B cell (primary cell): ENCODE results near the gene RMND1. TPM values are rescaled to one million over a fixed set of nuclear protein-coding genes. Genes with fewer than 3 reads are reported as not detected.

Experiments used
- ATAC-seq: fragments of 200-7000 bp; cut with Tn5 transposase; one replicate; pipeline ENCODE4 v1.10.0; 2021; ENCODE audit warnings: low read depth, mild to moderate bottlenecking, moderate number of reproducible peaks, moderate library complexity
- CTCF ChIA-PET: fragments of 350-600 bp; sonication (Branson Sonifier 250); formaldehyde crosslinking; loops from one replicate; lab custom pipeline; 2021; ENCODE audit warnings: antibody characterized with exemption, inconsistent platforms; lab: Charles Lee
- POLR2A ChIA-PET: fragments of 350-600 bp; sonication (Branson Sonifier 250); formaldehyde crosslinking; loops from one replicate; lab custom pipeline; 2021; ENCODE audit warnings: antibody characterized with exemption; lab: Charles Lee
- DNase-seq: peaks from one replicate; pipeline ENCODE4 v3.0.0; 2013
- H2AFZ ChIP-seq: 2 replicates; pipeline ENCODE4 v1.6.1; 2012; ENCODE audit warnings: mild to moderate bottlenecking, low read depth, low read length; ENCODE audit not compliant: insufficient read depth, poor library complexity, severe bottlenecking
- H3K27ac ChIP-seq, 2 donors: 1 replicate in 1 of 2; 2 replicates in 1 of 2; pipeline ENCODE4 v1.5.1; 2012 to 2013; ENCODE audit warnings: low read length in 2 of 2, mild to moderate bottlenecking in 2 of 2, moderate library complexity in 1 of 2
- H3K27me3 ChIP-seq, 4 experiments: fragments of 200-600 bp in 1 of 4; sonication (generic) in 1 of 4; replicated peaks in 1 of 4; 1 replicate in 2 of 4; 2 replicates in 2 of 4; pipeline versions ENCODE4 v1.6.1 to v1.7.0; 2013 to 2016; ENCODE audit warnings: low read length in 3 of 4, mild to moderate bottlenecking in 2 of 4, mixed read lengths in 1 of 4, moderate library complexity in 1 of 4; ENCODE audit not compliant: insufficient read depth in 4 of 4, control insufficient read depth in 3 of 4; ENCODE audit errors: control extremely low read depth in 1 of 4
- H3K36me3 ChIP-seq, 2 experiments: replicated peaks in 1 of 2; 1 replicate in 1 of 2; 2 replicates in 1 of 2; pipeline versions ENCODE4 v1.6.1 to v1.7.1; 2013; ENCODE audit warnings: low read length in 1 of 2; ENCODE audit not compliant: insufficient read depth in 2 of 2, control insufficient read depth in 1 of 2; ENCODE audit errors: control extremely low read depth in 1 of 2, extremely low read depth in 1 of 2
- H3K4me1 ChIP-seq, 2 donors: fragments of 200-600 bp in 1 of 2; sonication (generic) in 1 of 2; 1 replicate in 1 of 2; 2 replicates in 1 of 2; pipeline versions ENCODE4 v1.5.1 to v1.6.1; 2013 to 2017; ENCODE audit warnings: low read length in 2 of 2; ENCODE audit not compliant: control insufficient read depth in 2 of 2, insufficient read depth in 2 of 2
- H3K4me2 ChIP-seq: replicated peaks from 2 replicates; pipeline ENCODE3; 2012; ENCODE audit warnings: mild to moderate bottlenecking, low read depth, low read length; ENCODE audit not compliant: poor library complexity, severe bottlenecking
- H3K4me3 ChIP-seq, 5 experiments: fragments of 200-600 bp in 1 of 5; sonication (generic) in 1 of 5; 1 replicate in 3 of 5; 2 replicates in 2 of 5; pipeline versions ENCODE4 v1.5.1 to v1.7.0; 2011 to 2016; ENCODE audit warnings: low read length in 4 of 5, mild to moderate bottlenecking in 4 of 5, low read depth in 2 of 5, control low read depth in 1 of 5, moderate library complexity in 1 of 5; ENCODE audit not compliant: insufficient read depth in 1 of 5; ENCODE audit errors: control extremely low read depth in 1 of 5, extremely low read depth in 1 of 5
- H3K79me2 ChIP-seq: fragments of 200-600 bp; sonication (generic); one replicate; pipeline ENCODE4 v1.6.0; 2016; ENCODE audit warnings: low read length; ENCODE audit not compliant: control insufficient read depth, insufficient read depth
- H3K9ac ChIP-seq: fragments of 200-600 bp; sonication (generic); 2 replicates; pipeline ENCODE4 v1.6.1; 2017; ENCODE audit warnings: mild to moderate bottlenecking, low read length, moderate library complexity
- H3K9me3 ChIP-seq, 3 donors: one replicate each; pipeline versions ENCODE4 v1.6.1 to v1.7.1; 2013; ENCODE audit warnings: low read length in 2 of 3; ENCODE audit not compliant: control insufficient read depth in 2 of 3, insufficient read depth in 1 of 3; ENCODE audit errors: control extremely low read depth in 1 of 3
- H4K20me1 ChIP-seq: 2 replicates; pipeline ENCODE4 v1.6.0; 2012; ENCODE audit warnings: mild to moderate bottlenecking, low read length; ENCODE audit not compliant: insufficient read depth, control insufficient read depth, poor library complexity, severe bottlenecking
- H3K27ac Mint-ChIP-seq: one replicate; pipeline ENCODE4 v1.8.0; 2021; ENCODE audit warnings: mixed read lengths
- H3K27me3 Mint-ChIP-seq: one replicate; pipeline ENCODE4 v1.8.0; 2021; ENCODE audit warnings: mixed read lengths
- H3K4me1 Mint-ChIP-seq: one replicate; pipeline ENCODE4 v1.8.0; 2021; ENCODE audit warnings: mixed read lengths
- H3K4me3 Mint-ChIP-seq: one replicate; pipeline ENCODE4 v1.8.0; 2021; ENCODE audit warnings: mixed read lengths
- H3K9me3 Mint-ChIP-seq: one replicate; pipeline ENCODE4 v1.8.0; 2022; ENCODE audit warnings: mixed read lengths; ENCODE audit not compliant: insufficient read depth
- EZH2 ChIP-seq: IDR thresholded peaks from 2 replicates; pipeline ENCODE4 v1.6.1; 2012; ENCODE audit warnings: borderline replicate concordance, low read depth, mild to moderate bottlenecking, moderate library complexity, low read length; ENCODE audit not compliant: insufficient read depth, poor library complexity, severe bottlenecking
- WGBS: methylation state at CpG from one replicate; pipeline ENCODE4 v1.1.5; 2013; ENCODE audit warnings: missing lambda C conversion rate; ENCODE audit not compliant: insufficient coverage; 5-methylcytosine and 5-hydroxymethylcytosine counted together
- intact Hi-C: fragments of 100-400 bp; cut with micrococcal nuclease; formaldehyde crosslinking; loops from one replicate; pipeline ENCODE4 v1.10.0; 2022
- polyA plus RNA-seq: library from polyadenylated mRNA; depleted of rRNA; stranded (reverse); fragments of >200 nt; gene quantifications from 2 replicates; pipeline ENCODE4 v1.2.3, GENCODE V29; 2012
- total RNA-seq, 2 donors: library from RNA; stranded (reverse); fragments of 120-200 nt in 1 of 2; gene quantifications; 1 replicate in 1 of 2; 2 replicates in 1 of 2; pipeline versions ENCODE4 v1.2.3 to v1.2.4, GENCODE V29; 2013 to 2022
- TF ChIP-seq, protein P1 (sequence below): fragments of 200-600 bp; IDR thresholded peaks from one replicate; pipeline ENCODE4 v1.8.0; 2022; ENCODE audit warnings: antibody characterized with exemption, mild to moderate bottlenecking

The RMND1 gene
- total and polyA plus RNA-seq, 2 donors (not counting 1 experiment from before 2014, with no cell fraction given), result 4.3 to 15.7 TPM

GRCh38 chr6:151390851-151391470 is 61.0 kb downstream of the RMND1 start:
- peak; percentile 4 for ATAC-seq
- POLR2A ChIA-PET, result interaction anchor here (0.8 to 2.1 kb wide), 5 partner anchors 11 to 61 kb away, joined by 3 to 16 read pairs (median 4); partner anchors contain the start of gene RMND1
- CTCF ChIA-PET, result interaction anchor here (2.0 to 2.5 kb wide), 2 partner anchors 14 to 61 kb away, joined by 5 to 11 read pairs; partner anchors contain the start of gene RMND1

More at GRCh38 chr6:151390851-151391470, 61.0 kb downstream of the RMND1 start:
- H3K79me2 ChIP-seq, result peaks cover 58% of the 10 kb centered on the region
- no peaks in the 10 kb centered on the region for H3K27me3 Mint-ChIP-seq
- H3K4me3 Mint-ChIP-seq, result peak overlapping the region; percentile 99
- H4K20me1 ChIP-seq, result peaks cover 38% of the 10 kb centered on the region
- H3K4me3 ChIP-seq, result peak overlapping the region in 4 of 5 experiments; percentile 67 to 86 (median 82)
- H2AFZ ChIP-seq, result peak overlapping the region; percentile 91
- no peaks in the 10 kb centered on the region for H3K36me3 ChIP-seq
- peaks cover 48% of the 10 kb centered on the region for H3K4me1 Mint-ChIP-seq
- H3K27me3 ChIP-seq, result no peaks in the 10 kb centered on the region
- H3K9me3 ChIP-seq, result no peaks in the 10 kb centered on the region
- TF ChIP-seq, protein P1, sequence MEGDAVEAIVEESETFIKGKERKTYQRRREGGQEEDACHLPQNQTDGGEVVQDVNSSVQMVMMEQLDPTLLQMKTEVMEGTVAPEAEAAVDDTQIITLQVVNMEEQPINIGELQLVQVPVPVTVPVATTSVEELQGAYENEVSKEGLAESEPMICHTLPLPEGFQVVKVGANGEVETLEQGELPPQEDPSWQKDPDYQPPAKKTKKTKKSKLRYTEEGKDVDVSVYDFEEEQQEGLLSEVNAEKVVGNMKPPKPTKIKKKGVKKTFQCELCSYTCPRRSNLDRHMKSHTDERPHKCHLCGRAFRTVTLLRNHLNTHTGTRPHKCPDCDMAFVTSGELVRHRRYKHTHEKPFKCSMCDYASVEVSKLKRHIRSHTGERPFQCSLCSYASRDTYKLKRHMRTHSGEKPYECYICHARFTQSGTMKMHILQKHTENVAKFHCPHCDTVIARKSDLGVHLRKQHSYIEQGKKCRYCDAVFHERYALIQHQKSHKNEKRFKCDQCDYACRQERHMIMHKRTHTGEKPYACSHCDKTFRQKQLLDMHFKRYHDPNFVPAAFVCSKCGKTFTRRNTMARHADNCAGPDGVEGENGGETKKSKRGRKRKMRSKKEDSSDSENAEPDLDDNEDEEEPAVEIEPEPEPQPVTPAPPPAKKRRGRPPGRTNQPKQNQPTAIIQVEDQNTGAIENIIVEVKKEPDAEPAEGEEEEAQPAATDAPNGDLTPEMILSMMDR, result no peak
- no peak for TF ChIP-seq EZH2
- peak overlapping the region; percentile 94 for H3K9ac ChIP-seq
- peak overlapping the region; percentile 77 to 97 for H3K27ac ChIP-seq
- no peaks in the 10 kb centered on the region for H3K9me3 Mint-ChIP-seq
- peaks cover 38 to 39% of the 10 kb centered on the region in 2 donors for H3K4me1 ChIP-seq
- WGBS, result 0% methylated on average over 71 of the region's 78 CpGs
- peak overlapping the region; percentile 98 for H3K27ac Mint-ChIP-seq
- DNase-seq, result peak; percentile 90
- H3K4me2 ChIP-seq, result peak overlapping the region; percentile 90
- intact Hi-C loops, result loop anchor here (1.0 to 10.0 kb wide), 5 partner anchors 11 to 1824 kb away; partner anchors contain the start of genes GINM1, MTRF1L and RMND1
